NCI-H345 treated with DMSO at 0.1 percent for 48 hours (cell line): ENCODE data around the gene RNU1-3.
A peak's percentile ranks its signal among the peaks of the same experiment; 100 is the strongest.
"Not testable (repeated sequence)": the region's sequence is repeated elsewhere in the genome, so short reads cannot be mapped to it uniquely, and the experiment has no call there.

Source experiments
- DNase-seq: peaks from one replicate; lab custom pipeline; 2025; ENCODE audit not compliant: unreplicated experiment; lab: John Stamatoyannopoulos, UW

The RNU1-3 gene

GRCh38 chr1:16666502-16667413, at the start of gene RNU1-3:
TSS of gene RNU1-3 (minus strand) at chr1:16666948.
- DNase-seq = not testable (repeated sequence)

DNA sequence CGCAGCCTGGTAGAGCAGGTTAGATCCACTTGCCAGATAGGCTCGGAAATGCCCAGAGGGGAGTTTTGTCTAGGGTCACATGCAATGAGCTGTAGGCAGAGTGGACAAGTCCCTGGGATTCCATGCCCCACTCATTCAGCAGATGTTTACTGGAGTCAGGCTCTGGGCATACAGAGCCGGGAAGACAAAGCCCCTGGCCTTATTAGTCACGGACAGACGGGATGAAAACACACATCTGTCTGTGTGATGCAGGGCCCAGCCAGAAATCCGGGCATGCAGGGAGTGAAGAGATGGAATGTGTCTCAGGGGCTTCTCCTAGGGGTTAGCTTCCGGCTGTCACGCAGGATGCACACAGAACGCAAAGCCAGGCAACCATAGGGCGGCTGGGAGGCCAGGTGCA, 46.7 kb upstream of the RNU1-3 start:
- DNase-seq = not testable (repeated sequence)

GRCh38 chr1:16712984-16713383, 46.2 kb upstream of the RNU1-3 start:
- not testable (repeated sequence) for DNase-seq

- DNase-seq = peak; percentile 61
Observed at GRCh38 chr1:16712582-16712981, 45.8 kb upstream of the RNU1-3 start.

DNA sequence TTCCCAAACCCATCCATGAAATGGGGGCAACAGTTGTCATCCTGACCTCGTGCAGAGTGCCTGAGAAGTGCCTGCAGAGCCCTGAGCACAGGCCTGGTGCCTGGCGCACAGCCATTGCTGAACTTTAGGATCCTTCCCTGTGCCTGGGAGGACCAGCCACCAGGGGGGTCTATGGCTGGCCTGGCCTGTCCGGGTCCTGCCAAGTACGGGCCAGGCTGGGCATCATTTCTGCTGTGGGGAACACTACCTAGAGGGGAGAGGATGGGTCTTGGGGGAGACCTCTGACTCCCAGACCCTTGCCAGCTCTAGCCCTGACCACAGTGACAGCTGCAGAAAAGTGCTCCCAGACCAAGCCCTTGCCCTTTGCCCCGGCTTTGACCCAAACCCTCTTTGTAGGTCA, 45.4 kb upstream of the RNU1-3 start:
- DNase-seq = not testable (repeated sequence)

GRCh38 chr1:16710618-16711017, 43.9 kb upstream of the RNU1-3 start:
- DNase-seq = peak; percentile 35

- peak; percentile 19 for DNase-seq
Observed at GRCh38 chr1:16709659-16710087, 42.9 kb upstream of the RNU1-3 start.

- DNase-seq = not testable (repeated sequence)
Observed at GRCh38 chr1:16708704-16709103, 42.0 kb upstream of the RNU1-3 start.

GRCh38 chr1:16707130-16708093, 40.7 kb upstream of the RNU1-3 start:
- not testable (repeated sequence) for DNase-seq

DNA sequence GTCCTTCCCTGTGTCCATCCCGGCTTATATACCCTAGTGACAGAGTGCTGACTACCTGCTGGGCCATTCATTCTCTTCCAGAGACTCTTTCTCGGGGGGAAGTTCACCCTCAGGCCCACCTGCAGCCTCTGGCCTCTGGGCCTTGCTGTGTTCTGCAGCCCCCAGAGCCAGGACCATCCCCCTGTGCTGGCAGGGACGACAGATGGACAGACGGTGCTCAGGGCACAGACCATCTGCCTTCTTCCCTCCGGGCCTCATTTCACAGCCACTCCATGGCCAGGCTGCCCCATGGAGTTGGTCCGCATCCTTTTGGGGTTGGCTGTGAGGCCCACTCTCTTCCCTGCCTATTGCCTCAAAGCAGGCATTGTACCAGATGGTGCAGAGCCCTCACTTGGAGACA, 39.6 kb upstream of the RNU1-3 start:
- not testable (repeated sequence) for DNase-seq

- not testable (repeated sequence) for DNase-seq
Observed at GRCh38 chr1:16704502-16705100, 37.9 kb upstream of the RNU1-3 start.

DNA sequence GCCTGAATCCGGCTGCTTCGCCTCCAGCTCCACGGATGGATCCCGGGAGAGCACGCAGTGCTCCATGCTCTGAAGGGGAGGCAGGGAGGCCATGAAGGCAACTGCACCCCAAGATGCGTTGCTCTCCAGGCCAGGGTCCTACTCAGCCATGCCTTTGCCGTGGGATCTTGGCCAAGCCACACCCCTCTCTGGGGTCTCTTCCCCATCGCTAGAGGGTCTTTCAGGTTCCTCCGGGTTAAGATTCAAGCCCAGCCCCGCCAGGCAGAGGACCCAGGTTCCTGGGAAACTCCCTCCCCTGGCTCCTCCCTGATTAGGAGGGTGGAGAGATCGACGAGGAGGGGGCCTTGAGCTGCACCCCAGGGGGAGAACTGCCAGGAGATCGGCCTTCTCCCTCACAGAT, 37.3 kb upstream of the RNU1-3 start:
- not testable (repeated sequence) for DNase-seq

GRCh38 chr1:16703602-16704001, 36.9 kb upstream of the RNU1-3 start:
- not testable (repeated sequence) for DNase-seq

- not testable (repeated sequence) for DNase-seq
Observed at GRCh38 chr1:16703141-16703540, 36.4 kb upstream of the RNU1-3 start.

- DNase-seq = not testable (repeated sequence)
Observed at GRCh38 chr1:16702280-16702679, 35.5 kb upstream of the RNU1-3 start.

DNA sequence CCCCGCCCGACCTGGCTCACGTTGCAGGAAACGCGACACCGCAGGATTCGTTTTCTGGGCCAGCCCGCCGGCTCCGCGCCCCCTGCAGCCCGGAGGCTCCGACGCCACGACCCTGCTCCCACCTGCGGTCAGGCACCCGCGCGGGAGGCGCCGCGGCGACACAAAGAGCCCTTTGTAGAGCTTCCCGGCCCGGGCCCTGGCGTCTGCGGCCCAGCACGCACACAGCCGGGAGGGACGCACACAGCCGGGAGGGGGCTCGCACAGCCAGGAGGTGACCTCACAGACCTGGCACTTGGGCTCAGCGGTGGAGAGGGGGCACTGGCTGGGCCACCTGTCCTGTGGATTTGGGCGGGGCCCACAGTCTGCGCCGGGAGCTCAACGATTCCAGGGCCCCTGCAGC, 34.4 kb upstream of the RNU1-3 start:
- DNase-seq = not testable (repeated sequence)

GRCh38 chr1:16700138-16700895, 33.6 kb upstream of the RNU1-3 start:
- not testable (repeated sequence) for DNase-seq

DNA sequence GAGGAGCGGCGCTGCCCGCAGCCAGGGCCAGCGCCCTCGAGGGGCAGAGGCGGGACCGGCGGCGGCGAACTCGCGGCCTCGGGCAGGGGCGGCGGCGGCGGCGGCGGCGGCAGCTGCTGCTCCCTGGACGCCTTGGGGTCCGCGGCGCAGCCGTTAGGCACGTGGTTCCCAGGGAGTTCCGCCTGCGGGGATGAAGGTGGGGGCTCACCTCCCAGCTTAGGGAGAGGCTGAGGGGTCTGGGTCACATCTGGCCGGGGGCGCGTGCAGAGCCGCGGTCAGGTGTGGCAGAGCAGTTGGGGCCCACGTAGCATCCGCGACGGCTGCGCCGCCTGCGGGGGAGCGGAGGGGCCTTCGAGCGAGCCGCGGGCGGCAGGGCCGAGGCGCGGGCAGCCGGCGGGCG, 32.7 kb upstream of the RNU1-3 start:
- not testable (repeated sequence) for DNase-seq

- not testable (repeated sequence) for DNase-seq
Observed at GRCh38 chr1:16697152-16697551, 30.4 kb upstream of the RNU1-3 start.

- DNase-seq = not testable (repeated sequence)
Observed at GRCh38 chr1:16696507-16697150, 29.9 kb upstream of the RNU1-3 start.
